Cardiac septum (tissue), 1 donor: ENCODE results near the gene ACTRT3. TPM values are rescaled to one million over a fixed set of nuclear protein-coding genes. Genes with fewer than 3 reads are reported as not detected.
"Not testable (repeated sequence)": the region's sequence is repeated elsewhere in the genome, so short reads cannot be mapped to it uniquely, and the experiment has no call there.

Experiments
- DNase-seq: peaks from one replicate; pipeline ENCODE4 v3.0.0-alpha.2; 2020; ENCODE audit warnings: low spot score
- intact Hi-C: fragments of 100-400 bp; cut with DNase I; formaldehyde crosslinking; loops from one replicate; pipeline ENCODE4 v1.14.0; 2022
- total RNA-seq: library from RNA; stranded (reverse); fragmentation: NEBNext Ultra II Directional; extraction: Animal tissue kit (Norgen Biotek cat#: 25700); gene quantifications from one replicate; pipeline ENCODE4 v1.2.1, GENCODE V29; 2021
- donor health status: DM: no; HTN: no; CAD: no.

The ACTRT3 gene
- total RNA-seq, 1 donor from 2014 or later = 0.57 TPM

DNA sequence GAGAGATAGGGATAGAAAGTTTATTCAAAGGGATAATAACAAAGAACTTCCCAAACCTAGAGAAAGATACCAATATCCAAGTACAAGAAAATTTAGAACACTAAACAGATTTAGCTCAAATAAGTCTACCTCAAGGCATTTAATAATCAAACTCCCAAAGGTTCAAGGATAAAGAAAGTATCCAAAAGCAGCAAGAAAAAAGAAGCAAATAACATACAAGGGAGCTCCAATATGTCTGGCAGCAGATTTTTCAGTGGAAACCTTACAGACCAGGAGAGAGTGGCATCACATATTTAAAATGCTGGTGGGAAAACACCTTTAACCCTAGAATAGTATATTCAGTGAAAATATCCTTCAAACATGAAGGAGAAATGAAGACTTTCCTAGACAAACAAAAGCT is 37.5 kb downstream of the ACTRT3 start:
- DNase-seq, intact Hi-C loops: not testable (repeated sequence)

DNA sequence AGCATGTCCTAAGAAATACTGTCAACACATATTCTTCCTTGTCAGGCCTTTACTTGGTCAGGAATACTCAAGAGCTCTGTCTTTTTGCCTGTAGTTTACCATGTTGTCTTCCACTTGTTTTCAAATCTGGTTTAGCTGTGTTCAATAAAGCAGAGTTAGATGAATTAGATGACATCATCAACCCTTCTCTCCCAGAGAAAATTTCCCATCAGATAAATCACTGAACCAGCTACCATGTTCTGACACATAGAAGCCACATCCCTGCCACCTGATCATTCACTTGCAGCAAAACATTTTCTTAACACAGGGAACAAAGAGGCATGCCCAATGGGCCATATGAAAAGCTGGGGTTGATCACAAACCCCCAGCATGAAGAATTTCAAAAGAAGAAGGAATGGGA is 46.6 kb downstream of the ACTRT3 start:
- no peak for DNase-seq
- intact Hi-C loops = no loop called here

DNA sequence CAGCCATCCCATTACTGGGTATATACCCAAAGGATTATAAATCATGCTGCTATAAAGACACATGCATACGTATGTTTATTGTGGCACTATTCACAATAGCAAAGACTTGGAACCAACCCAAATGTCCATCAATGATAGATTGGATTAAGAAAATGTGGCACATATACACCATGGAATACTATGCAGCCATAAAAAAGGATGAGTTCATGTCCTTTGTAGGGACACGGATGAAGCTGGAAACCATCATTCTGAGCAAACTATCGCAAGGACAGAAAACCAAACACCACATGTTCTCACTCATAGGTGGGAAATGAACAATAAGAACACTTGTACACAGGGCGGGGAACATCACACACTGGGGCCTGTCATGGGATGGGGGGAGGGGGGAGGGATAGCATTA is 50.9 kb downstream of the ACTRT3 start:
- DNase-seq, intact Hi-C loops: not testable (repeated sequence)

Other genes starting within 250 kb of the ACTRT3 start
- 18.7 TPM for gene MECOM, start 105.8 kb downstream of the ACTRT3 start, total RNA-seq
- 0.86 TPM for gene TERC, start 4.5 kb downstream of the ACTRT3 start, total RNA-seq
- 11.6 TPM for gene MYNN, start 3.8 kb upstream of the ACTRT3 start, total RNA-seq
- gene LRRIQ4, start 43.3 kb upstream of the ACTRT3 start, total RNA-seq = not detected
- 2.3 TPM for gene LRRC34, start 43.3 kb upstream of the ACTRT3 start, total RNA-seq
- gene LRRC31, start 100.4 kb upstream of the ACTRT3 start, total RNA-seq = not detected
- not detected for gene SAMD7, start 142.0 kb upstream of the ACTRT3 start, total RNA-seq
- gene SEC62, start 197.2 kb upstream of the ACTRT3 start, total RNA-seq = 74.5 TPM